ENCODE measurements around the gene RBM14. TPM values are rescaled to one million over a fixed set of nuclear protein-coding genes. Genes with fewer than 3 reads are reported as not detected.

Gene RBM14
- total and polyA plus RNA-seq, 9 of the 15 experiments (the other 6 are each of a cell fraction or from before 2014, with no cell fraction given) = 5.5 to 131 (median 42.6) TPM

GRCh38 chr11:66616379-66617154 lies at the start of gene RBM14 (continued):
- TF ChIP-seq PTTG1 (tag; IDR thresholded peaks at IDR 0.05; ENCODE audit: low read depth) (no peak), ZNF212 (CRISPR knock-in tag; IDR thresholded peaks at IDR 0.05) (peak; percentile 71; the same call in 1 of the 2 replicates), TRIM24 (IDR thresholded peaks at IDR 0.05) (peak; percentile 63 to 70; a peak in 2 of 4 replicates), HEY1 (CRISPR knock-in tag; IDR thresholded peaks at IDR 0.05; ENCODE audit: borderline replicate concordance) (no peak), ZNF696 (CRISPR knock-in tag; conservative IDR thresholded peaks at IDR 0.05) (no peak), MAX (CRISPR knock-in tag; IDR thresholded peaks at IDR 0.05) (peak; percentile 94), VEZF1 (CRISPR knock-in tag; IDR thresholded peaks at IDR 0.05) (peak; percentile 90), RNF2 (IDR thresholded peaks at IDR 0.05) (peak; percentile 84), CUX1 (CRISPR knock-in tag; IDR thresholded peaks at IDR 0.05) (no peak), ELK1 (CRISPR knock-in tag; IDR thresholded peaks at IDR 0.05) (no peak), TAF15 (IDR thresholded peaks at IDR 0.05; ENCODE audit: low read depth, low read length) (no peak), ZNF143 (CRISPR knock-in tag; IDR thresholded peaks at IDR 0.05) (no peak), TBP (optimal IDR thresholded peaks at IDR 0.05; ENCODE audit: low read depth, low read length) (peak; percentile 97), RBM25 (IDR thresholded peaks at IDR 0.05; ENCODE audit: low read depth, low read length, severe bottlenecking) (peak; percentile 91), ZBTB9 (CRISPR knock-in tag; IDR thresholded peaks at IDR 0.05) (peak; percentile 83), PHB2 (IDR thresholded peaks at IDR 0.05; ENCODE audit: low read depth) (no peak), RFX7 (CRISPR knock-in tag; IDR thresholded peaks at IDR 0.05) (no peak), ZNF79 (CRISPR knock-in tag; IDR thresholded peaks at IDR 0.05; ENCODE audit: low read depth) (no peak)

Data from K562 (cell line).